GM18873 (cell line): ENCODE data around the gene DNAH2.

Experiments
- ATAC-seq: cut with Tn5 transposase; IDR thresholded peaks from one replicate; pipeline ENCODE4 v1.9.1; 2021; ENCODE audit warnings: mild to moderate bottlenecking, moderate library complexity, moderate number of reproducible peaks; ENCODE audit not compliant: unreplicated experiment, low FRiP score

Gene DNAH2

GRCh38 chr17:7716901-7717755 lies at the start of gene DNAH2:
Gene DNAH2, plus strand, starts transcription at chr17:7717744. Its CDS starts 1,991 bp downstream, at chr17:7719735.
- no peak for ATAC-seq

DNA sequence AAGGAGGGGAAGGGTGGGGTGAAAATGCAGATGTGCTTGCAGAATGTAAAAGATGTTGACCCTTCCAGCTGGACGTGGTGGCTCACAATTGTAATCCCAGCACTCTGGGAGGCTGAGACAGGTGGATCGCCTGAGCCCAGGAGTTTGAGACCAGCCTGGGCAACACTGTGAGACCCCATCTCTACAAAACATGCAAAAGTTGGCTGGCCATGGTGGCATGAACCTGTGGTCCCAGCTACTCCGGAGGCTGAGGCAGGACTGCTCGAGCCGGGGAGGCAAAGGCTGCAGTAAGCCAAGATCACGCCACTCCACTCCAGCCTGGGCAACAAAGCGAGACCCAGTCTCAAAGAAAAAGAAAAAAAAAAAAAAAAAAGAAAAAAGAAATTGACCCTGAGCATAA lies 49.1 kb upstream of the DNAH2 start:
- ATAC-seq = no peak

- no peak for ATAC-seq
Observed at GRCh38 chr17:7673239-7673638, 44.3 kb upstream of the DNAH2 start.

- ATAC-seq = no peak
Observed at GRCh38 chr17:7674934-7675333, 42.6 kb upstream of the DNAH2 start.

GRCh38 chr17:7676533-7676932 lies 41.0 kb upstream of the DNAH2 start:
- ATAC-seq = no peak

DNA sequence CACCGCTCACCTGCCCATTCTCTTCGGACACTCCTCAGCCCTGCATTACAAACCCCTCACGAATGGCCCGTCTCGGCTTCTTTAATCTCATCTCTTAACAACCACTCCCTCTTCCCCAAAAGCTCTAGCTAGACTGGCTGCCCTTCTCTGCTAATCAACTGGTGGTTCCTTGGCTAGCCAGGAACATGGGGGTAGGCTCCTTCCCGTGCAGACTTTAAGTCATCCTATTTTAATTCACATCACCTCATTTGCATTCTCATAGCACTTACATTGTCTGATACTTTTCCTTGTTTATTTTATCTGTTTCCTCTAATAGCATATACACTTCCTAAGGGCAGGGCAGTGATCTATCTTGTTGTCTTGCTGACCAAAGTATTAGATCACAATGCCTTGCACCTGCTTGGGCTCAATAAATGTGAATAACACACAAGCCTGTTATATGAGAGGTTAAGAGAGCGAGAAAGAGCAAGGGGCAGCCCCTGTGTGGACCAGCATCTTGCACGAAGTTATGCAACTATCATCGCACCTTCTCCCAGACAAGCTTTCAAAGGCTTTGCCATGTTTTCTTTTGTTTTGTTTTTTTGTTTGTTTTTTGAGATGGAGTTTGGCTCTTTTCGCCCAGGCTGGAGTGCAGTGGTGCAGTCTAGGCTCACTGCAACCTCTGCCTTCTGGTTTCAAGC lies 40.0 kb upstream of the DNAH2 start:
- ATAC-seq = no peak

DNA sequence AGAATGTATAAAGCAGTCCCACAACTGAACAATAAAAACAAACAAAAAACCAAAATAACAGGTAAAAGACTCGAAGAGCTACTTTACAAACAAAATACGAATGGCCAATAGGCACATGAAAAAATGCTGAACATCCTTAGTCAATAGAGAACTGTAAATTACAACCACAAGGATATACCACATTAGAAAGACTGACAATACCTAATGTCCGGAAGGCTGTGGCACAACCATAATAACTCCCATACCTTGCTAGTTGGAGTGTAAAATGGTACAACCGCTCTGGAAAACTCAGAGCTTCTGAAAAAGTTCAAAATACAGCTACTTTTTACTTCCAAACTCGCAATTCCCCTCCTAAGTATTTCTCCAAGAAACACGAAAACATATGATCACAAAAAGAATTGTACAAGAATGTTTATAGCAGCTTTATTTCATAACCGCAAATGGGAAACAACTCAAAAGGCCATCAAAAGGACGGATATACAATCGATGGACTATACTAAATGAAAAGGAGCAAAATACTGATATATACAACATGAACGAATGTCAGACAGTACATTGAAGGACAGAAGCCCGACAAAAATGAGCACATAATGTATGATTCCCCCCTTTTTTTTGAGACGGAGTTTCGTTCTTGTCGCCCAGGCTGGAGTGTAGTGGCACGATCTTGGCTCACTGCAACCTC lies 32.6 kb upstream of the DNAH2 start:
- no peak for ATAC-seq

DNA sequence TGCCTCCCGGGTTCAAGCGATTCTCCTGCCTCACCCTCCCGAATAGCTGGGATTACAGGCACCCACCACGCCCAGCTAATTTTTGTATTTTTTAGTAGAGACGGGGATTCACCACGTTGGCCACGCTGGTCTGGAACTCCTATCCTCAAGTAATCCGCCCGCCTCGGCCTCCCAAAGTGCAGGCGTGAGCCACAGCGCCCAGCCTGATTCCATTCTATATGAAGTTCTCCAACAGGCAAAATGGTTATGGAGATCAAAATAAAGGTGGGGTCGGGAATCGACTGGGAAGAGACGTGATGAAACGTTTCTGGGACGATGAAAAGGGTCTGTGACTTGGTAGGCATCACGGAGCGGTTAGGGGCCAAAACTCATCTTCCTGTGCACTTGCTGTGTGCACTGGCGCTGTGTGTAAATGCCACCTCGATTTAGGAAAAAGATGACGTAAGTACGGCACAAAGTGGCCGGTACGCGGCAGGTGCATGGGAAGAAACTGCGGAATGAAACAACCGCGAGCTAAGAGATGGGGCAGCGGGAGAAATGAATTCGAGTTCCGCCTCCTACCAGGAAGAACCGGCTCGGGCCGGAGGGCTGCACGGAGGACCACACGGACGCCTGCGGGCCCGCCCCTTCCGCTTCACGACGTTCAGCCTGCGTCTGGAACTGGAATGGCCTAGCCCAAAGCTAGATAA lies 31.9 kb upstream of the DNAH2 start:
- ATAC-seq = peak; percentile 44

DNA sequence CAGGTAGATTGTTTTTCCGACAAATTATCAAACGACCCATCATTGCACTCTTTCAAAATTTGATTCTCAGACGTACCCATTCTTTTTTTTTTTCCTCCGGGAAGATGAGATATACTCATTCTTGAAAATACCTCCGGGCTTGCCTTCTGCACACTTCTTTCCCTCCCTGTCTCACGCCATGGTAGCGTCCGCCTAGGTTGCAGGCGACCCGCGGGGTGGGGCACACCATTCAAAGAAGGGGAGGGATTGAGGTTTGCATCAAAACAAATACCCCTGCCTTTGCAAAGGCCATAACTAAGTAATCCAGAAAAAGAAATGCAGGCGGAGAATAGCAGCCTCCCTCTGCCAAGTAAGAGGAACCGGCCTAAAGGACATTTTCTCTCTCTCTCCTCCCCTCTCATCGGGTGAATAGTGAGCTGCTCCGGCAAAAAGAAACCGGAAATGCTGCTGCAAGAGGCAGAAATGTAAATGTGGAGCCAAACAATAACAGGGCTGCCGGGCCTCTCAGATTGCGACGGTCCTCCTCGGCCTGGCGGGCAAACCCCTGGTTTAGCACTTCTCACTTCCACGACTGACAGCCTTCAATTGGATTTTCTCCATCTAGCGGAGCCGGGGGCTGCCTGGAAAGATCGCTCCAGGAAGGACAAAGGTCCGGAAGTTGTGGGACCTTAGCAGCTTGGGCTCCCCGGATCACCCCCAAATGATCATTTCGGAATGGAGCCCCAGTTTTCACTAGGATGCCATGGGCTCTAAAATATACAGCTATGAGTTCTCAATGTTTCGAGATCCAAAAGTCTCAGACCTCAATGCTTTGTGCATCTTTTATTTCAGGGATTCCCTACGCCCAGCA lies 31.1 kb upstream of the DNAH2 start:
- ATAC-seq = peak; percentile 52

DNA sequence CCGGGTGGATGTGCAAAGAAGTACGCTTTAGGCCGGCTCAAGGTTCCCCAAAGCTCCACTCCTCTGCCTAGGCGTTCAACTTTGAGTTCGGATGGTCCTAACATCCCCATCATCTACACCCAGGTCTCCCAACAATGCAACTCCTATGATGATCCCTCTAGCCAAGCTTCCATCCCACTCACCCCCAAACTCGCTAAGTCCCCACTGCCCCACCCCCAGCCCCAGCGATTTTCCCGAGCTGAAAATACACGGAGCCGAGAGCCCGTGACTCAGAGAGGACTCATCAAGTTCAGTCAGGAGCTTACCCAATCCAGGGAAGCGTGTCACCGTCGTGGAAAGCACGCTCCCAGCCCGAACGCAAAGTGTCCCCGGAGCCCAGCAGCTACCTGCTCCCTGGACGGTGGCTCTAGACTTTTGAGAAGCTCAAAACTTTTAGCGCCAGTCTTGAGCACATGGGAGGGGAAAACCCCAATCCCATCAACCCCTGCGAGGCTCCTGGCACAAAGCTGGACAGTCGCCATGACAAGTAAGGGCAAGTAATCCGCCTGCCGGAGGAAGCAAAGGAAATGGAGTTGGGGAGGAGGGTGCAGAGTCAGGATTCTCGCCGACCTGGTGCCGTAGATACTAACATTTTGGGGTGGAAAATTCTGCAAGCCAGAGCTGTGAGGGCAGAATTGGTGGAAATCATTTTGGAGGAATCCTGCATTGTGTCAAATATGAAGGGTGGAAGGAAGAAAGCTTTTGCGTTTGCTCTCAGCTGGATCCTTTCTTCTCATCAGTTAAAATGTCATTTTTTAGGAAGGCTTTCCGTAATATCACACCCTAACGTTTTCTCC lies 30.3 kb upstream of the DNAH2 start, which contains the start of gene TP53:
Gene TP53, minus strand, starts transcription at position 419 of the 836 bp plus-strand sequence. CDS start 10,896 bp downstream, outside the sequence.
- no peak for ATAC-seq

DNA sequence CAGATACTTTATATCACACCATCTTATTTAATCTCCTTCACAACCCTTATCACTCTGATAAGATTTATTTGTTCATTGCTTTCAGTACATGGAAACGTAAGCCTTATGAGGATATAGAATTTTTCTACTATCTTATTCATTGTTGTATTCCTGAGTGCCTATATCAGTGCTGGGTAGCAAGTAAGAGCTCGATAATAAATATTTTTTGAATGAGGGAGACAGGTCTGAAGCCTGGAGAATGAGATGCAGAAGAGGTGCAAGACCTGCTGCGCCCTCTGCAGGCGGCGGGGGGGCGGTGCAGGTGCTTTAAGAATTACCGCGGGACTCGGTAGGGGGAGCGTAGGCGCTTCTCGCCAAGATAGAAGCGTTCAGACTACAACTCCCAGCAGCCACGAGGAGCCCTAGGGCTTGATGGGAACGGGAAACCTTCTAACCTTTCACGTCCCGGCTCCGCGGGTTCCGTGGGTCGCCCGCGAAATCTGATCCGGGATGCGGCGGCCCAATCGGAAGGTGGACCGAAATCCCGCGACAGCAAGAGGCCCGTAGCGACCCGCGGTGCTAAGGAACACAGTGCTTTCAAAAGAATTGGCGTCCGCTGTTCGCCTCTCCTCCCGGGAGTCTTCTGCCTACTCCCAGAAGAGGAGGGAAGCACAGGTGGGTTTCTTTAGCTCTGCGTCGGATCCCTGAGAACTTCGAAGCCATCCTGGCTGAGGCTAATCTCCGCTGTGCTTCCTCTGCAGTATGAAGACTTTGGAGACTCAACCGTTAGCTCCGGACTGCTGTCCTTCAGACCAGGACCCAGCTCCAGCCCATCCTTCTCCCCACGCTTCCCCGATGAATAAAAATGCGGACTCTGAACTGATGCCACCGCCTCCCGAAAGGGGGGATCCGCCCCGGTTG lies 29.4 kb upstream of the DNAH2 start, which contains the start of gene WRAP53:
Gene WRAP53, plus strand, starts transcription at position 570 of the 900 bp plus-strand sequence. Its CDS starts 172 bp downstream, at position 742.
- peak; percentile 44 for ATAC-seq

DNA sequence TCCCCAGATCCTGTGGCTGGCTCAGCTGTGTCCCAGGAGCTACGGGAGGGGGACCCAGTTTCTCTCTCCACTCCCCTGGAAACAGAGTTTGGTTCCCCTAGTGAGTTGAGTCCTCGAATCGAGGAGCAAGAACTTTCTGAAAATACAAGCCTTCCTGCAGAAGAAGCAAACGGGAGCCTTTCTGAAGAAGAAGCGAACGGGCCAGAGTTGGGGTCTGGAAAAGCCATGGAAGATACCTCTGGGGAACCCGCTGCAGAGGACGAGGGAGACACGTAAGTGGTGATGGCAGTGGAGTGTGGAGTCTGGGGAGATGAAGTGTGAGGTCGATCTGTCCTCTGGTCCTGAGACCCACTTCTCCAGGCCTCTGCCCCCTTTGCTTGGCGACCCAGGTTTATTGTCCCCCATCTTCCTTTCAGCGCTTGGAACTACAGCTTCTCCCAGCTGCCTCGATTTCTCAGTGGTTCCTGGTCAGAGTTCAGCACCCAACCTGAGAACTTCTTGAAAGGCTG lies 28.7 kb upstream of the DNAH2 start:
- ATAC-seq = no peak

DNA sequence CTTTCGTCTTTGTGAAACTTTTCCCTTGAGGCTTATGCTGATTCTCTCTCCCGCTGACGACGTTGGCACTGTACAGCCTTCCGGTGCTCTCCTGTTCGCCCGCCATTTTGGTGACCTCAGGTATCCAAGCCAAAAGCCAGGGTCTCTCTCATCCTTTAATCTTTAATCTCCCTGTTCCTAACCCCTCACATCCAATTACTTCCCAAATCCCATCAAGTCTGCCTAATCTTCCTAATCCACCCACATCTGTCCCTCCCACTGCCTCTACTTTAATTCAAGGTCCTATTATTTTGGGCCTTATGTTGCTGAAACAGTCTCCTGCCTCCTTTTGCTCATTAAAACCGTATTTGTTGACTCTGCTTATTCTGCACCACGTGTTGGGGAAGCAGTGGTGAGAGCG lies 22.0 kb upstream of the DNAH2 start:
- ATAC-seq = no peak

GRCh38 chr17:7697828-7698588 lies 19.5 kb upstream of the DNAH2 start:
- ATAC-seq = no peak

DNA sequence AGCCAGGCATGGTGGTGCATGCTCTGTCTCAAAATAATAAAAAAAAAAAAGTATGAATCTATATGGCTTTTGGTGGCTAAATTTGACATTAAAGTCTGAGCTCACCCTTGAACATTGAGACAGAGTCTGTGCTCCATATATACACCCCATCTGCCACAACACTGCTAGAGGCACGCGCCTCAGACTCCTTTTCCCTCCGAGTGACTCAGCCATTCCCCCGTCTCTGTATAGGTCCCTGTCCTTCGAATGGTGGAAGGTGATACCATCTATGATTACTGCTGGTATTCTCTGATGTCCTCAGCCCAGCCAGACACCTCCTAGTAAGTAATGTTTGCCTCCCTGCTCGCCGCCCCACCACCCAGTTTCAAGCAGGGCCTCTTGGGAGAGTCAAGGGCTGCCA lies 17.0 kb upstream of the DNAH2 start:
- ATAC-seq = no peak

DNA sequence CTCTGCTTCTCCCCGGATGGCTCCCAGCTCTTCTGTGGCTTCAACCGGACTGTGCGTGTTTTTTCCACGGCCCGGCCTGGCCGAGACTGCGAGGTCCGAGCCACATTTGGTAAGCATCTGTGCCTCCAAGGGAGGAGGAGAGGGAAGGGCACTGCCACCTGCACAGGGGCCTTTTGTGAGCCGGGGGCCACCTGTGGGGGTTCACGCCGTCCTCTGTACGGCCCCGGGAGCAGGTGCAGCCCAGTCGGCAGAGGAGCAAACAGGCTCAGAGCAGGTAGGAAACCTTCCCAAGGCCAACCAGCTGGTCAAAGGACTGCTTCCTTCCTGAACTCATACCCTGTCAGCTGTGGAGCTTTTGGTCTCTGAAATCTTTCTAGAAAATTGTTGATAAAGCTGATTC lies 15.9 kb upstream of the DNAH2 start:
- no peak for ATAC-seq

DNA sequence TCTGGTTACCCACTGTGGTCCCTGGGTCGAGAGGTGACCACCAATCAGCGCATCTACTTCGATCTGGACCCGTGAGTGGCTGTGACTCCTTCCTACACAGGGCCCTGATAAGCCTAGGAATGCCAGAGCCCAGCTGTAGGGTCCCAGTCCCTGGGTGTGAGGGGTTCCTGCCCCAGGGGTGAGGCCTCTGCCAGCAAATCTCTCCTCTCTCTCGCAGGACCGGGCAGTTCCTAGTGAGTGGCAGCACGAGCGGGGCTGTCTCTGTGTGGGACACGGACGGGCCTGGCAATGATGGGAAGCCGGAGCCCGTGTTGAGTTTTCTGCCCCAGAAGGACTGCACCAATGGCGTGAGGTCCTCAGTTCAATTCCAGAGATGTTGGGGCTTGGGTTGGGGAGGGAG lies 14.8 kb upstream of the DNAH2 start:
- ATAC-seq = no peak
